Spinal cord (tissue), 10 donors: Measurements from ENCODE around the gene CCDC148. TPM values are rescaled to one million over a fixed set of nuclear protein-coding genes. Genes with fewer than 3 reads are reported as not detected.

ENCODE experiments used
- DNase-seq, 6 donors: peaks; one replicate each; pipeline versions ENCODE4 v3.0.0 to v3.0.0-alpha.2; 2013 to 2015; ENCODE audit warnings: low spot score in 6 of 6, low read depth in 4 of 6
- H3K27ac ChIP-seq: one replicate; pipeline ENCODE4 v1.5.1; 2013; ENCODE audit warnings: low read depth, low read length, control low read depth
- H3K27me3 ChIP-seq: one replicate; pipeline ENCODE4 v1.6.1; 2013; ENCODE audit warnings: low read length; ENCODE audit not compliant: control insufficient read depth, insufficient read depth
- H3K36me3 ChIP-seq: one replicate; pipeline ENCODE4 v1.6.1; 2013; ENCODE audit warnings: low read length; ENCODE audit not compliant: control insufficient read depth, insufficient read depth
- H3K4me1 ChIP-seq: one replicate; pipeline ENCODE4 v1.6.1; 2013; ENCODE audit warnings: low read length; ENCODE audit not compliant: control insufficient read depth, insufficient read depth
- H3K4me3 ChIP-seq: one replicate; pipeline ENCODE4 v1.5.1; 2013; ENCODE audit warnings: low read depth, low read length, control low read depth
- H3K9me3 ChIP-seq: one replicate; pipeline ENCODE4 v1.6.1; 2013; ENCODE audit warnings: low read length; ENCODE audit not compliant: control insufficient read depth, insufficient read depth
- WGBS: methylation state at CpG from one replicate; pipeline ENCODE4 v1.1.5; 2013; ENCODE audit warnings: missing lambda C conversion rate; ENCODE audit not compliant: insufficient coverage; 5-methylcytosine and 5-hydroxymethylcytosine counted together
- polyA plus RNA-seq, 2 donors: library from polyadenylated mRNA; unstranded; fragments of 120-200 nt; gene quantifications; one replicate each; pipeline ENCODE4 v1.2.1, GENCODE V29; 2013; ENCODE audit not compliant: insufficient read length in 2 of 2
- total RNA-seq, 2 donors: library from RNA; depleted of rRNA in 1 of 2; stranded (reverse); fragments of 120-200 nt in 1 of 2; fragments of >200 nt in 1 of 2; gene quantifications; one replicate each; pipeline versions ENCODE4 v1.2.3 to v1.2.4, GENCODE V29; 2013 to 2014
- donor health status: healthy.

CCDC148 gene
- total and polyA plus RNA-seq, 4 donors = 3.3 to 11.1 (median 7.3) TPM

GRCh38 chr2:158297120-158297519, 159.4 kb downstream of the CCDC148 start:
- no peak overlapping the region for H3K4me3 ChIP-seq
- DNase-seq = no peak
- H3K36me3 ChIP-seq = no peaks in the 10 kb centered on the region
- peaks cover 2% of the 10 kb centered on the region for H3K9me3 ChIP-seq
- H3K4me1 ChIP-seq = no peaks in the 10 kb centered on the region
- no peaks in the 10 kb centered on the region for H3K27me3 ChIP-seq
- WGBS = no CpG with 5 or more reads among the region's 2 CpGs
- no peak overlapping the region for H3K27ac ChIP-seq

- no peak overlapping the region for H3K4me3 ChIP-seq
- no peaks in the 10 kb centered on the region for H3K4me1 ChIP-seq
- no peaks in the 10 kb centered on the region for H3K9me3 ChIP-seq
- no peak for DNase-seq
- H3K27me3 ChIP-seq = no peaks in the 10 kb centered on the region
- no peaks in the 10 kb centered on the region for H3K36me3 ChIP-seq
- H3K27ac ChIP-seq = no peak overlapping the region
- WGBS = 100% methylated on average over 1 of the region's 3 CpGs
These were observed 162.8 kb downstream of the CCDC148 start for GRCh38 chr2:158293722-158294121.

GRCh38 chr2:158291544-158292180, 164.9 kb downstream of the CCDC148 start:
- no CpG with 5 or more reads among the region's 2 CpGs for WGBS
- H3K36me3 ChIP-seq = no peaks in the 10 kb centered on the region
- no peak overlapping the region for H3K4me3 ChIP-seq
- H3K4me1 ChIP-seq = no peaks in the 10 kb centered on the region
- no peaks in the 10 kb centered on the region for H3K27me3 ChIP-seq
- no peak overlapping the region for H3K27ac ChIP-seq
- DNase-seq = peak in 2 of 6 donors; percentile 25 to 52
- no peaks in the 10 kb centered on the region for H3K9me3 ChIP-seq

- Histone ChIP-seq H3K27ac (no peak overlapping the region), H3K4me1 (no peaks in the 10 kb centered on the region), H3K4me3 (no peak overlapping the region), H3K27me3 (no peaks in the 10 kb centered on the region), H3K36me3 (no peaks in the 10 kb centered on the region), H3K9me3 (no peaks in the 10 kb centered on the region)
- no peak for DNase-seq
- 68% methylated on average over 4 of the region's 5 CpGs for WGBS
These were observed 166.3 kb downstream of the CCDC148 start for GRCh38 chr2:158290225-158290624.

GRCh38 chr2:158276619-158277471, 179.7 kb downstream of the CCDC148 start:
- H3K4me1 ChIP-seq = no peaks in the 10 kb centered on the region
- DNase-seq = peak in 1 of 6 donors; percentile 16
- H3K27me3 ChIP-seq = no peaks in the 10 kb centered on the region
- no CpG with 5 or more reads among the region's 2 CpGs for WGBS
- no peak overlapping the region for H3K4me3 ChIP-seq
- peaks cover 1% of the 10 kb centered on the region for H3K9me3 ChIP-seq
- no peak overlapping the region for H3K27ac ChIP-seq
- H3K36me3 ChIP-seq = no peaks in the 10 kb centered on the region

GRCh38 chr2:158273791-158274190, 182.8 kb downstream of the CCDC148 start:
- 76% methylated on average over 2 of the region's 3 CpGs for WGBS
- Histone ChIP-seq H3K4me3 (no peak overlapping the region), H3K36me3 (no peaks in the 10 kb centered on the region), H3K27me3 (no peaks in the 10 kb centered on the region), H3K9me3 (peaks cover 1% of the 10 kb centered on the region), H3K27ac (no peak overlapping the region), H3K4me1 (no peaks in the 10 kb centered on the region)
- peak in 1 of 6 donors; percentile 15 for DNase-seq

- H3K9me3 ChIP-seq = no peaks in the 10 kb centered on the region
- no peaks in the 10 kb centered on the region for H3K36me3 ChIP-seq
- WGBS = no CpG with 5 or more reads among the region's 3 CpGs
- H3K27me3 ChIP-seq = no peaks in the 10 kb centered on the region
- H3K4me3 ChIP-seq = no peak overlapping the region
- H3K27ac ChIP-seq = no peak overlapping the region
- no peaks in the 10 kb centered on the region for H3K4me1 ChIP-seq
- peak in 1 of 6 donors; percentile 80 for DNase-seq
These were observed 186.0 kb downstream of the CCDC148 start for GRCh38 chr2:158270536-158270935.

GRCh38 chr2:158269143-158269542, 187.4 kb downstream of the CCDC148 start:
- H3K27ac ChIP-seq = no peak overlapping the region
- H3K4me3 ChIP-seq = no peak overlapping the region
- WGBS = 96% methylated on average over 2 of the region's 2 CpGs
- H3K36me3 ChIP-seq = no peaks in the 10 kb centered on the region
- no peak for DNase-seq
- H3K4me1 ChIP-seq = no peaks in the 10 kb centered on the region
- H3K27me3 ChIP-seq = no peaks in the 10 kb centered on the region
- H3K9me3 ChIP-seq = no peaks in the 10 kb centered on the region

- Histone ChIP-seq H3K27me3 (no peaks in the 10 kb centered on the region), H3K9me3 (no peaks in the 10 kb centered on the region), H3K4me3 (no peak overlapping the region), H3K27ac (no peak overlapping the region), H3K4me1 (no peaks in the 10 kb centered on the region), H3K36me3 (no peaks in the 10 kb centered on the region)
- no peak for DNase-seq
- 71% methylated on average over 1 of the region's 2 CpGs for WGBS
These were observed 190.4 kb downstream of the CCDC148 start for GRCh38 chr2:158266111-158266510.

GRCh38 chr2:158255257-158255656, 201.3 kb downstream of the CCDC148 start:
- peak in 1 of 6 donors; percentile 4 for DNase-seq
- no CpG with 5 or more reads among the region's 2 CpGs for WGBS
- Histone ChIP-seq H3K4me3 (no peak overlapping the region), H3K27me3 (no peaks in the 10 kb centered on the region), H3K4me1 (no peaks in the 10 kb centered on the region), H3K9me3 (no peaks in the 10 kb centered on the region), H3K36me3 (no peaks in the 10 kb centered on the region), H3K27ac (no peak overlapping the region)
